Ovary (tissue), 9 donors: Measurements from ENCODE around the gene EXOC3L1. TPM values are rescaled to one million over a fixed set of nuclear protein-coding genes. Genes with fewer than 3 reads are reported as not detected.

ENCODE experiments used
- DNase-seq, 5 donors: peaks; one replicate each; pipeline ENCODE4 v3.0.0-alpha.2; 2019 to 2020
- H3K27ac ChIP-seq, 2 donors: fragments of 200-600 bp; one replicate each; pipeline versions ENCODE4 v1.5.1 to v1.8.0; 2019 to 2022
- H3K27me3 ChIP-seq: fragments of 200-600 bp; one replicate; pipeline ENCODE4 v1.8.0; 2022
- H3K36me3 ChIP-seq: fragments of 200-600 bp; sonication (generic); one replicate; pipeline ENCODE4 v1.5.1; 2019
- H3K4me1 ChIP-seq: one replicate; pipeline ENCODE4 v1.8.1; 2013; ENCODE audit warnings: mild to moderate bottlenecking, moderate library complexity; ENCODE audit not compliant: insufficient read depth
- H3K4me3 ChIP-seq: fragments of 200-600 bp; sonication (generic); one replicate; pipeline ENCODE4 v1.5.1; 2017
- H3K9me3 ChIP-seq, 2 donors: fragments of 200-600 bp in 1 of 2; sonication (generic) in 1 of 2; one replicate each; pipeline versions ENCODE4 v1.5.1 to v1.8.1; 2013 to 2019; ENCODE audit warnings: mild to moderate bottlenecking in 1 of 2, moderate library complexity in 1 of 2
- CTCF ChIP-seq, 3 donors: fragments of 450-650 bp in 2 of 3; fragments of 200-600 bp in 1 of 3; IDR thresholded peaks; one replicate each; pipeline versions ENCODE4 v1.5.1 to v1.8.0; 2016 to 2022; ENCODE audit warnings: antibody characterized with exemption in 3 of 3, mild to moderate bottlenecking in 1 of 3
- EP300 ChIP-seq: sonication (generic); formaldehyde crosslinking; IDR thresholded peaks from one replicate; pipeline ENCODE4 v1.6.1; 2017; ENCODE audit warnings: antibody characterized with exemption
- POLR2A ChIP-seq: fragments of 450-650 bp; IDR thresholded peaks from one replicate; pipeline ENCODE4 v1.6.1; 2017; ENCODE audit warnings: antibody characterized with exemption, mild to moderate bottlenecking, moderate library complexity
- whole genome bisulfite sequencing, 3 donors: extraction: QIAGEN DNeasy Blood & Tissue Kit in 1 of 3; methylation state at CpG; one replicate each; pipeline versions ENCODE4 v1.1.5 to v1.1.7; 2013 to 2017; 5-methylcytosine and 5-hydroxymethylcytosine counted together
- intact Hi-C, 4 donors: fragments of 100-400 bp; cut with DNase I; formaldehyde crosslinking; loops; one replicate each; pipeline versions ENCODE4 v1.11.0 to v1.15.1; 2022 to 2023
- polyA plus RNA-seq, 2 donors: library from polyadenylated mRNA; stranded (reverse); fragments of 200-250 nt in 1 of 2; fragments of 350-450 nt in 1 of 2; fragmentation: Illumina TruSeq in 1 of 2; extraction: RNeasy Lipid Tissue Mini Kit (QIAGEN cat#74804) in 1 of 2; gene quantifications; one replicate each; pipeline ENCODE4 v1.2.3, GENCODE V29; 2013 to 2014
- total RNA-seq, 7 donors: library from RNA; depleted of rRNA in 2 of 7; stranded (reverse); fragments of >200 nt in 2 of 7; fragmentation: NEBNext Ultra II Directional in 3 of 7; extraction: Animal tissue kit (Norgen Biotek cat#: 25700) in 3 of 7; gene quantifications; one replicate each; pipeline versions ENCODE4 v1.1.0 to v1.2.4, GENCODE V29; 2016 to 2023
- donor health status: DM: no; HTN: no; CAD: no; lungs with moderate emphysema.
- donor health status: DM: no; HTN: no; CAD: no.
- donor health status: Bipolar disorder and iron deficiency.
- donor health status: DM: yes; HTN: yes; CAD: no.
- donor health status: DM: no; HTN: no; CAD: no.
- donor health status: DM: yes; HTN: yes; CAD: no.

Gene EXOC3L1
- total and polyA plus RNA-seq, 9 donors: 0.32 to 33.0 (median 12.2) TPM

GRCh38 chr16:67182288-67182687 lies 7.6 kb downstream of the EXOC3L1 start:
- no peak for DNase-seq
- H3K27ac ChIP-seq: peak overlapping the region in 1 of 2 donors; percentile 99
- no peaks in the 10 kb centered on the region for H3K9me3 ChIP-seq
- H3K36me3 ChIP-seq: no peaks in the 10 kb centered on the region
- TF ChIP-seq EP300 (no peak), POLR2A (no peak), CTCF (IDR thresholded peaks at IDR 0.05) (no peak)
- 70 to 77% (median 75%) methylated on average over 2 of the region's 2 CpGs for WGBS, 3 donors
- intact Hi-C loops: loop anchor here in 1 of 4 donors (10.0 kb wide), 1 partner anchor 207 kb away; no protein-coding TSS in a partner anchor
- peaks cover 5% of the 10 kb centered on the region for H3K4me1 ChIP-seq
- H3K27me3 ChIP-seq: no peaks in the 10 kb centered on the region
- no peak overlapping the region for H3K4me3 ChIP-seq

- no peak for TF ChIP-seq POLR2A
- no peak for TF ChIP-seq CTCF (IDR thresholded peaks at IDR 0.05)
- no peak for TF ChIP-seq EP300
- H3K4me1 ChIP-seq: peaks cover 5% of the 10 kb centered on the region
- peak; percentile 77 to 82 (median 79) for DNase-seq
- 5 to 13% (median 7%) methylated on average over 2 of the region's 2 CpGs for WGBS, 3 donors
- intact Hi-C loops: loop anchor here in 1 of 4 donors (10.0 kb wide), 1 partner anchor 207 kb away; no protein-coding TSS in a partner anchor
- H3K4me3 ChIP-seq: no peak overlapping the region
- no peaks in the 10 kb centered on the region for H3K27me3 ChIP-seq
- H3K36me3 ChIP-seq: no peaks in the 10 kb centered on the region
- no peaks in the 10 kb centered on the region for H3K9me3 ChIP-seq
- peak overlapping the region; percentile 36 to 54 for H3K27ac ChIP-seq
Measured at GRCh38 chr16:67181346-67181745, 8.6 kb downstream of the EXOC3L1 start.

GRCh38 chr16:67180166-67180565 lies 9.8 kb downstream of the EXOC3L1 start:
- intact Hi-C loops: loop anchor here in 1 of 4 donors (10.0 kb wide), 1 partner anchor 205 kb away; no protein-coding TSS in a partner anchor
- no peak overlapping the region for H3K27ac ChIP-seq
- no peaks in the 10 kb centered on the region for H3K27me3 ChIP-seq
- no peak overlapping the region for H3K4me3 ChIP-seq
- H3K36me3 ChIP-seq: no peaks in the 10 kb centered on the region
- peak in 2 of 5 donors; percentile 44 to 49 for DNase-seq
- no peaks in the 10 kb centered on the region for H3K9me3 ChIP-seq
- 90 to 100% (median 92%) methylated on average over 12 to 16 of the region's 16 CpGs for WGBS, 3 donors
- peaks cover 4% of the 10 kb centered on the region for H3K4me1 ChIP-seq
- TF ChIP-seq EP300 (no peak), POLR2A (no peak), CTCF (IDR thresholded peaks at IDR 0.05) (no peak)

GRCh38 chr16:67179421-67180080 lies 10.4 kb downstream of the EXOC3L1 start:
- H3K27ac ChIP-seq: no peak overlapping the region
- DNase-seq: peak in 2 of 5 donors; percentile 39 to 44
- H3K9me3 ChIP-seq: no peaks in the 10 kb centered on the region
- intact Hi-C loops: loop anchor here in 1 of 4 donors (10.0 kb wide), 1 partner anchor 205 kb away; no protein-coding TSS in a partner anchor
- TF ChIP-seq CTCF (IDR thresholded peaks at IDR 0.05): no peak
- no peak for TF ChIP-seq EP300
- no peak for TF ChIP-seq POLR2A
- 88 to 96% (median 88%) methylated on average over 13 of the region's 13 CpGs for WGBS, 3 donors
- no peaks in the 10 kb centered on the region for H3K36me3 ChIP-seq
- no peaks in the 10 kb centered on the region for H3K27me3 ChIP-seq
- H3K4me1 ChIP-seq: peaks cover 2% of the 10 kb centered on the region
- no peak overlapping the region for H3K4me3 ChIP-seq
